Measurements from ENCODE around the gene BCL2L12.

The BCL2L12 gene

GRCh38 chr19:49678985-49679770, 13.4 kb downstream of the BCL2L12 start:
- peak overlapping the region in 1 of 2 experiments; percentile 41; a peak in 2 of 4 replicates for H3K4me3 ChIP-seq (ENCODE audit: low read depth in 1 of 2, low read length in 2 of 2)
- peaks cover 38% of the 10 kb centered on the region for H3K4me1 ChIP-seq (ENCODE audit: insufficient read depth, low read length)
- peaks cover 61% of the 10 kb centered on the region for H3K79me2 ChIP-seq (ENCODE audit: insufficient read depth, low read length)
- H3K4me2 ChIP-seq (ENCODE audit: insufficient read depth, low read length): peak overlapping the region; percentile 58
- no peak for ATAC-seq (ENCODE audit: insufficient read depth, low read depth)
- DNase-seq: no peak
- H3K9ac ChIP-seq (ENCODE audit: low read depth, low read length): peak overlapping the region; percentile 7; the same call in 1 of the 2 replicates
- H2AFZ ChIP-seq (ENCODE audit: low read depth, low read length): no peak overlapping the region
- H3K27me3 ChIP-seq (ENCODE audit: insufficient read depth, low read length, poor library complexity): no peaks in the 10 kb centered on the region
- no peak for TF ChIP-seq CTCF (IDR thresholded peaks at IDR 0.05; ENCODE audit: borderline replicate concordance, extremely low read depth, low read length, poor library complexity, severe bottlenecking)
- no peak for TF ChIP-seq EZH2 (IDR thresholded peaks at IDR 0.05; ENCODE audit: borderline replicate concordance, low read depth, low read length, severe bottlenecking)
- H4K20me1 ChIP-seq (ENCODE audit: insufficient read depth, low read length): peaks cover 49% of the 10 kb centered on the region
- H3K36me3 ChIP-seq (ENCODE audit: insufficient read depth, low read length): peaks cover 50% of the 10 kb centered on the region
- no peak overlapping the region for H3K27ac ChIP-seq (ENCODE audit: low read length)
- no peaks in the 10 kb centered on the region for H3K9me3 ChIP-seq (ENCODE audit: insufficient read depth, low read length, severe bottlenecking)

- ATAC-seq (ENCODE audit: insufficient read depth, low read depth): no peak
- H3K4me1 ChIP-seq (ENCODE audit: insufficient read depth, low read length): peaks cover 38% of the 10 kb centered on the region
- H3K27me3 ChIP-seq (ENCODE audit: insufficient read depth, low read length, poor library complexity): no peaks in the 10 kb centered on the region
- H3K79me2 ChIP-seq (ENCODE audit: insufficient read depth, low read length): peaks cover 62% of the 10 kb centered on the region
- no peak overlapping the region for H2AFZ ChIP-seq (ENCODE audit: low read depth, low read length)
- H3K4me2 ChIP-seq (ENCODE audit: insufficient read depth, low read length): peak overlapping the region; percentile 58
- H3K4me3 ChIP-seq (ENCODE audit: low read depth in 1 of 2, low read length in 2 of 2): no peak overlapping the region; a peak in 1 of 4 replicates
- H3K36me3 ChIP-seq (ENCODE audit: insufficient read depth, low read length): peaks cover 57% of the 10 kb centered on the region
- peak; percentile 34 for DNase-seq
- peaks cover 56% of the 10 kb centered on the region for H4K20me1 ChIP-seq (ENCODE audit: insufficient read depth, low read length)
- H3K27ac ChIP-seq (ENCODE audit: low read length): no peak overlapping the region
- TF ChIP-seq CTCF (IDR thresholded peaks at IDR 0.05; ENCODE audit: borderline replicate concordance, extremely low read depth, low read length, poor library complexity, severe bottlenecking) (no peak), EZH2 (IDR thresholded peaks at IDR 0.05; ENCODE audit: borderline replicate concordance, low read depth, low read length, severe bottlenecking) (no peak)
- no peaks in the 10 kb centered on the region for H3K9me3 ChIP-seq (ENCODE audit: insufficient read depth, low read length, severe bottlenecking)
- H3K9ac ChIP-seq (ENCODE audit: low read depth, low read length): peak overlapping the region; percentile 14; the same call in 1 of the 2 replicates
These were observed 14.2 kb downstream of the BCL2L12 start for GRCh38 chr19:49679771-49680413.

GRCh38 chr19:49680421-49681351, 15.0 kb downstream of the BCL2L12 start:
- Histone ChIP-seq H3K9ac (ENCODE audit: low read depth, low read length) (peak overlapping the region; percentile 14; the same call in 1 of the 2 replicates), H3K27me3 (ENCODE audit: insufficient read depth, low read length, poor library complexity) (no peaks in the 10 kb centered on the region), H3K36me3 (ENCODE audit: insufficient read depth, low read length) (peaks cover 65% of the 10 kb centered on the region), H3K79me2 (ENCODE audit: insufficient read depth, low read length) (peaks cover 62% of the 10 kb centered on the region), H3K4me3 (ENCODE audit: low read depth in 1 of 2, low read length in 2 of 2) (peak overlapping the region in 1 of 2 experiments; percentile 22; a peak in 1 of 4 replicates), H3K4me2 (ENCODE audit: insufficient read depth, low read length) (peak overlapping the region; percentile 58), H4K20me1 (ENCODE audit: insufficient read depth, low read length) (peaks cover 64% of the 10 kb centered on the region), H3K9me3 (ENCODE audit: insufficient read depth, low read length, severe bottlenecking) (no peaks in the 10 kb centered on the region), H2AFZ (ENCODE audit: low read depth, low read length) (no peak overlapping the region), H3K27ac (ENCODE audit: low read length) (no peak overlapping the region), H3K4me1 (ENCODE audit: insufficient read depth, low read length) (peaks cover 38% of the 10 kb centered on the region)
- peak; percentile 91 for DNase-seq
- TF ChIP-seq CTCF (IDR thresholded peaks at IDR 0.05; ENCODE audit: borderline replicate concordance, extremely low read depth, low read length, poor library complexity, severe bottlenecking) (peak; percentile 94), EZH2 (IDR thresholded peaks at IDR 0.05; ENCODE audit: borderline replicate concordance, low read depth, low read length, severe bottlenecking) (no peak)
- ATAC-seq (ENCODE audit: insufficient read depth, low read depth): peak; percentile 15

Measured in DND-41 (cell line).